OCI-LY1 (cell line): Measurements from ENCODE around the gene CMTM8.

ENCODE experiments used
- CTCF ChIP-seq: fragments of 200-600 bp; sonication (generic), shearing (Covaris generic); IDR thresholded peaks from 2 replicates; pipeline ENCODE4 v1.5.1; 2017; ENCODE audit warnings: mild to moderate bottlenecking, antibody characterized with exemption, low read length, moderate library complexity, mixed read lengths
- EZH2 ChIP-seq: fragments of 200-600 bp; sonication (generic), shearing (Covaris generic); IDR thresholded peaks from 2 replicates; pipeline ENCODE4 v1.8.0; 2017; ENCODE audit warnings: borderline replicate concordance, mixed run types, mild to moderate bottlenecking, antibody characterized with exemption, low read length, moderate library complexity, mixed read lengths

GRCh38 chr3:32313169-32313568, 74.7 kb downstream of the CMTM8 start:
- TF ChIP-seq CTCF (no peak), EZH2 (no peak)
